Body of pancreas (tissue), 4 donors: ENCODE results near the gene RUNX3. TPM values are rescaled to one million over a fixed set of nuclear protein-coding genes. Genes with fewer than 3 reads are reported as not detected.

ENCODE experiments used
- ATAC-seq: fragments of 150-250 bp; one replicate; pipeline ENCODE4 v1.9.1; 2016
- DNase-seq, 4 donors: peaks; one replicate each; pipeline ENCODE4 v3.0.0-alpha.2; 2019
- H3K27ac ChIP-seq, 4 donors: fragments of 200-600 bp; sonication (generic); 1 replicate in 3 of 4; 2 replicates in 1 of 4; pipeline versions ENCODE4 v1.5.1 to v1.6.1; 2016 to 2019; ENCODE audit warnings: mild to moderate bottlenecking in 1 of 4, mixed read lengths in 1 of 4, moderate library complexity in 1 of 4
- H3K27me3 ChIP-seq, 2 donors: fragments of 200-600 bp; sonication (generic); one replicate each; pipeline ENCODE4 v1.6.0; 2016; ENCODE audit warnings: mild to moderate bottlenecking in 1 of 2
- H3K36me3 ChIP-seq, 2 donors: fragments of 200-600 bp; sonication (generic); replicated peaks in 1 of 2; 2 replicates each; pipeline ENCODE4 v1.5.1; 2016; ENCODE audit warnings: low read depth in 2 of 2; ENCODE audit not compliant: insufficient read depth in 1 of 2
- H3K4me1 ChIP-seq: fragments of 200-600 bp; sonication (generic); one replicate; pipeline ENCODE4 v1.6.0; 2016
- H3K4me3 ChIP-seq, 2 donors: fragments of 200-600 bp; sonication (generic); 1 replicate in 1 of 2; 2 replicates in 1 of 2; pipeline ENCODE4 v1.5.1; 2016 to 2019
- H3K9me3 ChIP-seq, 3 donors: fragments of 200-600 bp; sonication (generic); 1 replicate in 2 of 3; 2 replicates in 1 of 3; pipeline ENCODE4 v1.5.1; 2016
- POLR2A ChIP-seq, 3 donors: fragments of 450-650 bp; IDR thresholded peaks; one replicate each; pipeline ENCODE4 v1.6.1; 2016; ENCODE audit warnings: antibody characterized with exemption in 3 of 3, mild to moderate bottlenecking in 2 of 3
- WGBS, 2 donors: methylation state at CpG; one replicate each; pipeline ENCODE4 v1.1.5; 2017; 5-methylcytosine and 5-hydroxymethylcytosine counted together
- intact Hi-C: fragments of 100-400 bp; cut with DNase I; formaldehyde crosslinking; loops from one replicate; pipeline ENCODE4 v1.15.1; 2023
- total RNA-seq, 2 donors: library from RNA; depleted of rRNA; stranded (reverse); fragments of >200 nt; gene quantifications; one replicate each; pipeline ENCODE4 v1.1.0, GENCODE V29; 2016
- TF ChIP-seq, protein P1 (sequence below), 7 experiments: fragments of 450-650 bp in 4 of 7; fragments of 200-600 bp in 3 of 7; sonication (generic) in 3 of 7; IDR thresholded peaks; one replicate each; pipeline ENCODE4 v1.5.1; 2016 to 2019; ENCODE audit warnings: antibody characterized with exemption in 7 of 7

RUNX3 gene
- total RNA-seq, 2 donors from 2014 or later, result 0.26 TPM; not detected in 1

DNA sequence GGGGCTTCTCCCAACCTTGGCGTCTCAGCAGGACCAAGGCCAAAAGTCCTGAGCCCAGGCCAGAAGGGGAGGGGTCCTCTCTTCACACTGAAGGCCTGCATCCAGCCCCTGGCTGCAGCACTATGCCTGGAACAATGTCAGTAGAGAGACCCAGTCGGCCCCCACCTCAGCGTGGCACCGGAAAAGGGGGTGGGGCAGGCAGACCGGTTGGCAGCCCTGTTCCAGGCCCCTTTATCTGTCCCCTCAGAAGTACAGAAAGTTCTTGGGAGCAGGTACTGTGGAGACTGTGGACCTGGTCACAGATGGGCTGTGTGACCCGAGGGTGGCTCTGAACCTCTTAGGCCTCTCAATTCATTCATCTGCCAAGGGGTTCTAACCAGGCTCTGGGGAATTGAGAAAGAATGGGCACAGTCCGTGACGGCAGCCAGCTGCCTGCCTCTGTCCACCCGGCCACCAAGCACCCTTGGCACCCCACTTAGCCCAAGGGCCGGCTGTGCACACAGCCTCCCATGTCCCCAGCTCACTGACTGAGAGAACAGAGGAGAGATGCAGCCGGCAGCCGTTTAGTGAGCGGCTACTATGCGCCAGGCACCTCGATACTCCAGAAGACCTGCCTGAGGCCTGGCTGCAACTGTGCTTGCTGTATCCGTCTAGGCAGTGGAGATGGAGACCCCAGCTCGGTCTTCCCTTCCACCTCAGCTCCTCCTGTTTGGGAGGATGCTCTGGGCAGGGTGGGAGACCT is 23.9 kb downstream of the RUNX3 start:
- H3K36me3 ChIP-seq, result no peaks in the 10 kb centered on the region
- no peak for ATAC-seq
- no peak for DNase-seq
- H3K9me3 ChIP-seq, result no peaks in the 10 kb centered on the region
- no peaks in the 10 kb centered on the region for H3K4me1 ChIP-seq
- H3K27me3 ChIP-seq, result peaks cover 0 to 3% of the 10 kb centered on the region in 2 donors
- TF ChIP-seq, protein P1, sequence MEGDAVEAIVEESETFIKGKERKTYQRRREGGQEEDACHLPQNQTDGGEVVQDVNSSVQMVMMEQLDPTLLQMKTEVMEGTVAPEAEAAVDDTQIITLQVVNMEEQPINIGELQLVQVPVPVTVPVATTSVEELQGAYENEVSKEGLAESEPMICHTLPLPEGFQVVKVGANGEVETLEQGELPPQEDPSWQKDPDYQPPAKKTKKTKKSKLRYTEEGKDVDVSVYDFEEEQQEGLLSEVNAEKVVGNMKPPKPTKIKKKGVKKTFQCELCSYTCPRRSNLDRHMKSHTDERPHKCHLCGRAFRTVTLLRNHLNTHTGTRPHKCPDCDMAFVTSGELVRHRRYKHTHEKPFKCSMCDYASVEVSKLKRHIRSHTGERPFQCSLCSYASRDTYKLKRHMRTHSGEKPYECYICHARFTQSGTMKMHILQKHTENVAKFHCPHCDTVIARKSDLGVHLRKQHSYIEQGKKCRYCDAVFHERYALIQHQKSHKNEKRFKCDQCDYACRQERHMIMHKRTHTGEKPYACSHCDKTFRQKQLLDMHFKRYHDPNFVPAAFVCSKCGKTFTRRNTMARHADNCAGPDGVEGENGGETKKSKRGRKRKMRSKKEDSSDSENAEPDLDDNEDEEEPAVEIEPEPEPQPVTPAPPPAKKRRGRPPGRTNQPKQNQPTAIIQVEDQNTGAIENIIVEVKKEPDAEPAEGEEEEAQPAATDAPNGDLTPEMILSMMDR (IDR thresholded peaks at IDR 0.05), result no peak
- TF ChIP-seq POLR2A (IDR thresholded peaks at IDR 0.05), result no peak
- intact Hi-C loops, result no loop called here
- no peak overlapping the region for H3K27ac ChIP-seq
- 59 to 77% methylated on average over 7 to 17 of the region's 17 CpGs for WGBS, 2 donors
- H3K4me3 ChIP-seq, result no peak overlapping the region

- no peak for DNase-seq
Observed at GRCh38 chr1:24905355-24905978, 24.6 kb downstream of the RUNX3 start.

GRCh38 chr1:24904731-24905354 is 25.2 kb downstream of the RUNX3 start:
- DNase-seq (no peak), ATAC-seq (no peak)
- WGBS, 2 donors, result 25 to 57% methylated on average over 2 to 11 of the region's 11 CpGs
- no peaks in the 10 kb centered on the region for H3K9me3 ChIP-seq
- peaks cover 0 to 4% of the 10 kb centered on the region in 2 donors for H3K27me3 ChIP-seq
- no peak overlapping the region for H3K27ac ChIP-seq
- TF ChIP-seq, protein P1 (IDR thresholded peaks at IDR 0.05), result no peak
- no peak for TF ChIP-seq POLR2A (IDR thresholded peaks at IDR 0.05)
- no peak overlapping the region for H3K4me3 ChIP-seq
- H3K36me3 ChIP-seq, result no peaks in the 10 kb centered on the region
- no peaks in the 10 kb centered on the region for H3K4me1 ChIP-seq
- intact Hi-C loops, result no loop called here

More at GRCh38 chr1:24905355-24905978, 24.6 kb downstream of the RUNX3 start:
- no peak overlapping the region for H3K4me3 ChIP-seq
- H3K27me3 ChIP-seq, result peaks cover 0 to 4% of the 10 kb centered on the region in 2 donors
- TF ChIP-seq, protein P1 (IDR thresholded peaks at IDR 0.05), result no peak
- no peak for TF ChIP-seq POLR2A (IDR thresholded peaks at IDR 0.05)
- ATAC-seq, result no peak
- 82 to 87% methylated on average over 9 to 11 of the region's 13 CpGs for WGBS, 2 donors
- no peaks in the 10 kb centered on the region for H3K4me1 ChIP-seq
- intact Hi-C loops, result no loop called here
- H3K36me3 ChIP-seq, result no peaks in the 10 kb centered on the region
- no peaks in the 10 kb centered on the region for H3K9me3 ChIP-seq
- no peak overlapping the region for H3K27ac ChIP-seq

DNA sequence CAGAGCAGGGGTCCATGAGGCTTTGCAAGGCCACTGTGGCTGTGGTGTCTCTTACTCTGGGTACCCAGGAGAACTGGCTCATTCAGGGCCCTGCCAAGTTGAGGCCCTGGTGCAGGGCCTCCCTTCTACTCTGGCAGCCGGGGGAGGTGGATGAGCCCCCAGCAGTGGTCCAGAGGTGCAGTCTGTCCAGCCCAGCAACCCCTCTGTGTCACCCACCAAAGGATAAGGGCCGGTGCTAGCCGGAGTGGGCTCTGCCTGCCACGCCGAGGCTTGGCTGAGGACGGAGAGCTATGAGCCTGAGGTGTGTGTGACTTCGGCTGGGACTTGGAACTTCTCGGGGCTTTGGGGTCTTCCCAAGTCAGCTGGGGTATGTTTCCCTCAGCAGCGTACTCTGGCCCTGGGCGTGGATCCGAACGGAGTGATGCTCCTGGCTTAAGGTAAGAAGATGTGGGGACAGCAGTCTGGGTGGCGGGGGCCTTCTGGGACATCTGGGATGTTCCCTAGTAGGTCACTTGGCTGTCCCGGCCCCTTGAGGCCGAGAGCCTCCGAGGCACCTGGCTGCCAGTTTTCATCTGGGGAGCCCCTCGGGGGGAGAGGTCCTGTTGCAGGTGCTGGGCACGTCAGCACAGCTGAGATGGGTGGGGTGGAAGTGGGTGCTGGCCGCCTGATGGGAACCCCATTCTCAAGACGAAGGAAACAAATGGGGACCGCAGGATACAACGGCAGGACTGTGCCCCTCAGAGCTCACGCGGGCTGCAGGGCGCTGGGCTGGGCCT is 25.9 kb downstream of the RUNX3 start:
- WGBS, 2 donors, result 64 to 80% methylated on average over 14 to 25 of the region's 25 CpGs
- no peak overlapping the region for H3K4me3 ChIP-seq
- ATAC-seq, result no peak
- no peak overlapping the region for H3K27ac ChIP-seq
- intact Hi-C loops, result no loop called here
- no peaks in the 10 kb centered on the region for H3K36me3 ChIP-seq
- H3K9me3 ChIP-seq, result no peaks in the 10 kb centered on the region
- no peak for DNase-seq
- TF ChIP-seq, protein P1 (IDR thresholded peaks at IDR 0.05), result no peak
- TF ChIP-seq POLR2A (IDR thresholded peaks at IDR 0.05), result no peak
- no peaks in the 10 kb centered on the region for H3K4me1 ChIP-seq
- peaks cover 0 to 4% of the 10 kb centered on the region in 2 donors for H3K27me3 ChIP-seq
